Neural progenitor cell (in vitro differentiated cells): ENCODE data around the gene CCM2. TPM values are rescaled to one million over a fixed set of nuclear protein-coding genes. Genes with fewer than 3 reads are reported as not detected.

Source experiments
- DNase-seq: peaks from one replicate; pipeline ENCODE4 v3.0.0-alpha.2; 2016; ENCODE audit warnings: low spot score
- H2AFZ ChIP-seq: fragments of 200-600 bp; sonication (generic); replicated peaks from 2 replicates; pipeline ENCODE4 v1.6.1; 2016; ENCODE audit warnings: antibody characterized with exemption
- H3F3A ChIP-seq: fragments of 200-600 bp; sonication (generic); 2 replicates; pipeline ENCODE4 v1.6.1; 2016; ENCODE audit warnings: antibody characterized with exemption, low read depth
- H3K27ac ChIP-seq: fragments of 200-600 bp; sonication (generic); 2 replicates; pipeline ENCODE4 v1.5.1; 2016; ENCODE audit warnings: mild to moderate bottlenecking
- H3K27me3 ChIP-seq: fragments of 200-600 bp; sonication (generic); 2 replicates; pipeline ENCODE4 v1.6.1; 2016; ENCODE audit warnings: mild to moderate bottlenecking, moderate library complexity
- H3K36me3 ChIP-seq: fragments of 200-600 bp; sonication (generic); 2 replicates; pipeline ENCODE4 v1.5.1; 2016
- H3K4me1 ChIP-seq: fragments of 200-600 bp; sonication (generic); 2 replicates; pipeline ENCODE4 v1.6.1; 2016; ENCODE audit warnings: mixed run types
- H3K4me2 ChIP-seq: fragments of 200-600 bp; sonication (generic); 2 replicates; pipeline ENCODE4 v1.6.1; 2016
- H3K4me3 ChIP-seq: fragments of 200-600 bp; sonication (generic); 2 replicates; pipeline ENCODE4 v1.5.1; 2016
- H3K79me2 ChIP-seq: fragments of 200-600 bp; sonication (generic); 2 replicates; pipeline ENCODE4 v1.6.1; 2016; ENCODE audit warnings: low read depth
- H3K9ac ChIP-seq: fragments of 200-600 bp; sonication (generic); 2 replicates; pipeline ENCODE4 v1.6.1; 2016
- H3K9me3 ChIP-seq: fragments of 200-600 bp; sonication (generic); 2 replicates; pipeline ENCODE4 v1.5.1; 2016; ENCODE audit warnings: low read depth
- H4K20me1 ChIP-seq: fragments of 200-600 bp; sonication (generic); 2 replicates; pipeline ENCODE4 v1.6.1; 2016; ENCODE audit warnings: low read depth
- H3K27ac Mint-ChIP-seq: 3 replicates; pipeline ENCODE4 v1.8.0; 2021; ENCODE audit warnings: mixed read lengths
- H3K27me3 Mint-ChIP-seq: 2 replicates; pipeline ENCODE4 v1.8.0; 2022; ENCODE audit warnings: low read depth, mild to moderate bottlenecking, inconsistent platforms, moderate library complexity, mixed read lengths; ENCODE audit not compliant: insufficient read depth
- H3K36me3 Mint-ChIP-seq: 3 replicates; pipeline ENCODE4 v1.8.0; 2021; ENCODE audit warnings: mixed read lengths
- H3K4me1 Mint-ChIP-seq: 3 replicates; pipeline ENCODE4 v1.8.0; 2021; ENCODE audit warnings: mixed read lengths
- H3K4me3 Mint-ChIP-seq: 3 replicates; pipeline ENCODE4 v1.8.0; 2021; ENCODE audit warnings: mild to moderate bottlenecking, moderate library complexity, mixed read lengths
- H3K9me3 Mint-ChIP-seq: 3 replicates; pipeline ENCODE4 v1.8.0; 2020; ENCODE audit warnings: mixed read lengths
- CTCF ChIP-seq: fragments of 200-600 bp; sonication (generic); IDR thresholded peaks from 2 replicates; pipeline ENCODE4 v1.5.1; 2017; ENCODE audit warnings: antibody characterized with exemption, mild to moderate bottlenecking
- EZH2 ChIP-seq: fragments of 200-600 bp; sonication (generic); IDR thresholded peaks from 2 replicates; pipeline ENCODE4 v1.6.1; 2017; ENCODE audit warnings: antibody characterized with exemption, mild to moderate bottlenecking, moderate library complexity
- EZH2phosphoT487 ChIP-seq: fragments of 200-600 bp; sonication (generic); IDR thresholded peaks from 2 replicates; pipeline ENCODE4 v1.6.1; 2017; ENCODE audit warnings: antibody characterized with exemption
- total RNA-seq: library from RNA; depleted of rRNA; stranded (reverse); fragments of >200 nt; gene quantifications from 2 replicates; pipeline ENCODE4 v1.2.3, GENCODE V29; 2015; ENCODE audit warnings: low replicate concordance

CCM2 gene
- total RNA-seq, 1 donor from 2014 or later: 21.8 TPM

GRCh38 chr7:45064047-45064725, 64.2 kb downstream of the CCM2 start:
- H2AFZ ChIP-seq: no peak overlapping the region
- peaks cover 14% of the 10 kb centered on the region for H4K20me1 ChIP-seq
- H3K9me3 Mint-ChIP-seq: no peaks in the 10 kb centered on the region
- no peak overlapping the region for H3K9ac ChIP-seq
- peaks cover 2% of the 10 kb centered on the region for H3K27me3 Mint-ChIP-seq
- H3K27me3 ChIP-seq: no peaks in the 10 kb centered on the region
- H3K36me3 ChIP-seq: no peaks in the 10 kb centered on the region
- H3K4me1 ChIP-seq: no peaks in the 10 kb centered on the region
- H3K27ac Mint-ChIP-seq: no peak overlapping the region
- no peak overlapping the region for H3K27ac ChIP-seq
- no peaks in the 10 kb centered on the region for H3F3A ChIP-seq
- no peaks in the 10 kb centered on the region for H3K9me3 ChIP-seq
- no peak overlapping the region for H3K4me3 ChIP-seq
- peaks cover 18% of the 10 kb centered on the region for H3K79me2 ChIP-seq
- no peaks in the 10 kb centered on the region for H3K4me1 Mint-ChIP-seq
- no peak for DNase-seq
- H3K36me3 Mint-ChIP-seq: peaks cover 11% of the 10 kb centered on the region
- no peak overlapping the region for H3K4me3 Mint-ChIP-seq
- no peak overlapping the region for H3K4me2 ChIP-seq
- TF ChIP-seq EZH2phosphoT487 (no peak), CTCF (no peak), EZH2 (no peak)

- no peak for DNase-seq
- H3K4me2 ChIP-seq: no peak overlapping the region
- H3K36me3 Mint-ChIP-seq: peaks cover 11% of the 10 kb centered on the region
- no peaks in the 10 kb centered on the region for H3K9me3 ChIP-seq
- H3K79me2 ChIP-seq: peaks cover 14% of the 10 kb centered on the region
- no peaks in the 10 kb centered on the region for H3K36me3 ChIP-seq
- peaks cover 2% of the 10 kb centered on the region for H3K27me3 Mint-ChIP-seq
- no peaks in the 10 kb centered on the region for H3K9me3 Mint-ChIP-seq
- H3K4me1 Mint-ChIP-seq: no peaks in the 10 kb centered on the region
- H3K27ac ChIP-seq: no peak overlapping the region
- H3F3A ChIP-seq: no peaks in the 10 kb centered on the region
- H3K27me3 ChIP-seq: no peaks in the 10 kb centered on the region
- H3K4me3 ChIP-seq: no peak overlapping the region
- no peak overlapping the region for H3K27ac Mint-ChIP-seq
- no peak overlapping the region for H2AFZ ChIP-seq
- peaks cover 14% of the 10 kb centered on the region for H4K20me1 ChIP-seq
- no peak overlapping the region for H3K9ac ChIP-seq
- H3K4me1 ChIP-seq: no peaks in the 10 kb centered on the region
- no peak for TF ChIP-seq CTCF
- no peak for TF ChIP-seq EZH2phosphoT487
- TF ChIP-seq EZH2: no peak
- no peak overlapping the region for H3K4me3 Mint-ChIP-seq
Measured at GRCh38 chr7:45065031-45065995, 65.3 kb downstream of the CCM2 start.

- Histone ChIP-seq H4K20me1 (peaks cover 8% of the 10 kb centered on the region), H3K27me3 (no peaks in the 10 kb centered on the region), H2AFZ (no peak overlapping the region), H3K36me3 (no peaks in the 10 kb centered on the region), H3K4me3 (no peak overlapping the region), H3K9me3 (no peaks in the 10 kb centered on the region), H3K79me2 (peaks cover 7% of the 10 kb centered on the region), H3K9ac (no peak overlapping the region), H3K4me2 (no peak overlapping the region), H3K4me1 (no peaks in the 10 kb centered on the region), H3K27ac (no peak overlapping the region), H3F3A (no peaks in the 10 kb centered on the region)
- no peak overlapping the region for H3K27ac Mint-ChIP-seq
- H3K4me3 Mint-ChIP-seq: no peak overlapping the region
- TF ChIP-seq CTCF: no peak
- TF ChIP-seq EZH2: no peak
- no peak for TF ChIP-seq EZH2phosphoT487
- H3K4me1 Mint-ChIP-seq: no peaks in the 10 kb centered on the region
- H3K9me3 Mint-ChIP-seq: no peaks in the 10 kb centered on the region
- DNase-seq: no peak
- peaks cover 2% of the 10 kb centered on the region for H3K27me3 Mint-ChIP-seq
- H3K36me3 Mint-ChIP-seq: peaks cover 11% of the 10 kb centered on the region
Measured at GRCh38 chr7:45066409-45066808, 66.4 kb downstream of the CCM2 start.
